Adrenal gland (tissue), 5 donors: Measurements from ENCODE around the gene FARP1.

Experiments used
- CTCF ChIP-seq, 6 experiments: fragments of 450-650 bp in 4 of 6; fragments of 200-600 bp in 2 of 6; sonication (generic) in 1 of 6; IDR thresholded peaks; 1 replicate in 5 of 6; 2 replicates in 1 of 6; pipeline versions ENCODE4 v1.5.1 to v1.8.0; 2016 to 2021; ENCODE audit warnings: antibody characterized with exemption in 6 of 6, mild to moderate bottlenecking in 2 of 6, moderate library complexity in 1 of 6
- POLR2A ChIP-seq, 2 donors: fragments of 450-650 bp; IDR thresholded peaks; one replicate each; pipeline ENCODE4 v1.6.1; 2017; ENCODE audit warnings: antibody characterized with exemption in 2 of 2, mild to moderate bottlenecking in 2 of 2, moderate library complexity in 1 of 2
- donor health status: DM: no; HTN: no; CAD: no.

- TF ChIP-seq CTCF (IDR thresholded peaks at IDR 0.05) (no peak), POLR2A (IDR thresholded peaks at IDR 0.05) (no peak)
These were observed 1.8 kb upstream of the FARP1 start for GRCh38 chr13:98141091-98141490.
